H1 (cell line): Measurements from ENCODE around the gene RNF157. TPM values are rescaled to one million over a fixed set of nuclear protein-coding genes. Genes with fewer than 3 reads are reported as not detected.

Source experiments
- BRCA1 ChIP-seq: IDR thresholded peaks from 2 replicates; pipeline ENCODE4 v1.6.1; 2012; ENCODE audit warnings: low read depth, low read length, improper control_type of control experiment
- CBX5 ChIP-seq: fragments of 300-800, 300-1000 bp; sonication (generic); IDR thresholded peaks from 2 replicates; pipeline ENCODE4 v1.7.1; 2016; ENCODE audit warnings: antibody characterized with exemption, low read length, low read depth
- CREB1 ChIP-seq: IDR thresholded peaks from 2 replicates; pipeline ENCODE4 v1.6.1; 2012; ENCODE audit warnings: inconsistent platforms
- CTBP2 ChIP-seq: IDR thresholded peaks from 2 replicates; pipeline ENCODE4 v1.7.0; 2011; ENCODE audit warnings: borderline replicate concordance, mild to moderate bottlenecking, moderate library complexity, mixed read lengths, low read length; ENCODE audit not compliant: insufficient read depth, insufficient read length
- EZH2 ChIP-seq: fragments of 200-600 bp; sonication (generic); IDR thresholded peaks from 2 replicates; pipeline ENCODE4 v1.7.1; 2012; ENCODE audit warnings: low read depth, mild to moderate bottlenecking, moderate library complexity, low read length, inconsistent platforms; ENCODE audit not compliant: severe bottlenecking
- GABPA ChIP-seq: IDR thresholded peaks from 2 replicates; pipeline ENCODE4 v1.6.1; 2011; ENCODE audit warnings: mild to moderate bottlenecking, low read length, moderate library complexity, borderline replicate concordance; ENCODE audit not compliant: insufficient read depth
- HDAC2 ChIP-seq, 2 experiments: fragments of 300-600 bp in 1 of 2; sonication (generic) in 1 of 2; IDR thresholded peaks; 2 replicates each; pipeline ENCODE4 v1.6.1; 2011 to 2012; ENCODE audit warnings: low read depth in 2 of 2, low read length in 2 of 2, mild to moderate bottlenecking in 2 of 2, moderate library complexity in 2 of 2, borderline replicate concordance in 1 of 2, inconsistent platforms in 1 of 2
- HDAC6 ChIP-seq: IDR thresholded peaks from one replicate; pipeline ENCODE4 v1.7.1; 2012; ENCODE audit warnings: low read depth, mild to moderate bottlenecking, inconsistent platforms, low read length, moderate library complexity
- JUN ChIP-seq: IDR thresholded peaks from 2 replicates; pipeline ENCODE4 v1.6.1; 2011; ENCODE audit warnings: low read depth, mild to moderate bottlenecking, improper control_type of control experiment, low read length
- JUND ChIP-seq: IDR thresholded peaks from 2 replicates; pipeline ENCODE4 v1.6.1; 2011; ENCODE audit warnings: mild to moderate bottlenecking, improper control_type of control experiment, low read length
- MAFK ChIP-seq: IDR thresholded peaks from 2 replicates; pipeline ENCODE4 v1.6.1; 2012; ENCODE audit warnings: low read depth, mild to moderate bottlenecking, improper control_type of control experiment, low read length
- RFX5 ChIP-seq: IDR thresholded peaks from 2 replicates; pipeline ENCODE4 v1.6.1; 2011; ENCODE audit warnings: low read depth, low read length, improper control_type of control experiment, borderline replicate concordance
- RXRA ChIP-seq: IDR thresholded peaks from 2 replicates; pipeline ENCODE4 v1.6.1; 2011; ENCODE audit warnings: low read depth, mild to moderate bottlenecking, low read length, moderate library complexity; ENCODE audit not compliant: insufficient read depth
- SIN3A ChIP-seq, 2 experiments: IDR thresholded peaks in 1 of 2; conservative IDR thresholded peaks in 1 of 2; 2 replicates each; pipeline ENCODE4 v1.6.1; 2011 to 2012; ENCODE audit warnings: low read length in 2 of 2, improper control_type of control experiment in 1 of 2, low read depth in 1 of 2, mild to moderate bottlenecking in 1 of 2
- SIRT6 ChIP-seq: IDR thresholded peaks from one replicate; pipeline ENCODE4 v1.7.1; 2012; ENCODE audit warnings: low read length, inconsistent platforms
- SP1 ChIP-seq: IDR thresholded peaks from 2 replicates; pipeline ENCODE4 v1.6.1; 2011; ENCODE audit warnings: low read depth, low read length
- SP2 ChIP-seq: IDR thresholded peaks from 2 replicates; pipeline ENCODE4 v1.6.1; 2012; ENCODE audit warnings: mild to moderate bottlenecking, low read length, inconsistent platforms
- SP4 ChIP-seq: IDR thresholded peaks from 2 replicates; pipeline ENCODE4 v1.6.1; 2012; ENCODE audit warnings: low read length, inconsistent platforms
- SUZ12 ChIP-seq: fragments of 200-600 bp; sonication (generic); IDR thresholded peaks from 2 replicates; pipeline ENCODE4 v1.6.1; 2012; ENCODE audit warnings: mild to moderate bottlenecking, inconsistent platforms, low read length, moderate library complexity, mixed read lengths
- TAF1 ChIP-seq: IDR thresholded peaks from 2 replicates; pipeline ENCODE4 v1.6.1; 2011; ENCODE audit warnings: mild to moderate bottlenecking, low read depth, low read length
- TBP ChIP-seq: IDR thresholded peaks from 2 replicates; pipeline ENCODE4 v1.6.1; 2011; ENCODE audit warnings: low read depth, low read length, improper control_type of control experiment
- polyA plus RNA-seq, 7 experiments: library from polyadenylated mRNA; depleted of rRNA in 3 of 7; stranded (reverse) in 5 of 7; unstranded in 2 of 7; fragments of >200 nt in 5 of 7; fragments of 200-250 nt in 2 of 7; gene quantifications; 1 replicate in 5 of 7; 2 replicates in 1 of 7; 4 replicates in 1 of 7; pipeline versions ENCODE4 v1.2.1 to v1.2.3, GENCODE V29; 2011 to 2013; ENCODE audit warnings: missing spikeins in 2 of 7, mixed read lengths in 2 of 7
- total RNA-seq: library from RNA; stranded (reverse); fragmentation: NEBNext Ultra II Directional; extraction: Animal tissue kit (Norgen Biotek cat#: 25700); gene quantifications from 2 replicates; pipeline ENCODE4 v1.2.1, GENCODE V29; 2021
- TF ChIP-seq, protein P1 (sequence below): IDR thresholded peaks from 2 replicates; pipeline ENCODE4 v1.6.1; 2011; ENCODE audit warnings: low read depth, mild to moderate bottlenecking, low read length; ENCODE audit not compliant: insufficient read depth
- TF ChIP-seq, protein P2 (sequence below): IDR thresholded peaks from 2 replicates; pipeline ENCODE4 v1.6.1; 2011; ENCODE audit warnings: low read length, improper control_type of control experiment

The RNF157 gene
- total and polyA plus RNA-seq, 2 of the 8 experiments (the other 6 are each of a cell fraction or from before 2014, with no cell fraction given), result 13.4 to 16.7 TPM

DNA sequence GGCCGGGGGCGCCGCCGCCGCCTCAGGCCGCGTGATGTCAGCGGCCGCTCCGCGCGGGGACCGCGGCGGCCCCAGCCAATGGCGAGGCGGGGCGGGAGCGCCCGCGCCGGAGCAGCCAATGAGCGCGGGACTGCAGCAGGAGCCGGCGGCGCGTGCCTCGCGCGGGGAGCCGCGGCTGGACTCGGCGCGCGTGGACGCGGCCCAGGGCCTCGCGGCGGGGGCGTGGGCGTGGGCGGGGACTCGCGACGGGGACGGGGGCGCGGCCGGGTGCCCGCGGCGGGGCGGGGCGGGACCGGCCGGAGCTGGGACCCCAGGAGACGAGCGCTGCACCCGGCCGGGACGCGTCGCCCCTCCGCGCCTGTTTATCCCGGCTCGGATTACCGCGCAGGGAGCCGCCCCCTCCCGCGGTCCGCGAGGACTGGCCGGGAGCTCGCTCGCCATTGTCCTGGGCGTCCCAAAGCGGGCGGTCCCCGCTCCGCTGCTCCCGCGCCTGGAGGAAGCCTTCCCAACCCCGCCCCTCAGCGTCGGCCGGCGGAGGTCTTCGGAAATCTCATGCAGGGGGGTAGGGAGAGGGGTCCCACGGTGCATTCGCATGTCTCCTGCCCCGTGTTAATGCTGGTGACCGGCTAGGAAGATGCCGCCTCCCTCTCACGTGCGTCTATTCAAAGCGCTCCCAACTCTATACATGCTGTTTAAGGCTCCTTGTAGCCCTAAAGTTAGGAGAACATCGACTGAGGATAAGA, at the start of gene RNF157 (continued):
- no peak for TF ChIP-seq GABPA
- TF ChIP-seq CTBP2, result no peak
- peak; percentile 9; the same call in 1 of the 2 replicates for TF ChIP-seq CREB1
- no peak for TF ChIP-seq BRCA1
- TF ChIP-seq, protein P1, sequence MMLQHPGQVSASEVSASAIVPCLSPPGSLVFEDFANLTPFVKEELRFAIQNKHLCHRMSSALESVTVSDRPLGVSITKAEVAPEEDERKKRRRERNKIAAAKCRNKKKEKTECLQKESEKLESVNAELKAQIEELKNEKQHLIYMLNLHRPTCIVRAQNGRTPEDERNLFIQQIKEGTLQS, result no peak
- TF ChIP-seq JUN, result no peak
- TF ChIP-seq RFX5, result no peak
- peak; percentile 85; the same call in 1 of the 2 replicates for TF ChIP-seq TBP
- TF ChIP-seq SP2, result no peak
- peak in 1 of 2 experiments; percentile 45; a peak in 1 of 4 replicates for TF ChIP-seq SIN3A (conservative IDR thresholded peaks at IDR 0.05 in 1 of 2, IDR thresholded peaks at IDR 0.05 in 1 of 2; ENCODE audit: low read depth in 1 of 2, low read length in 2 of 2)
- TF ChIP-seq RXRA, result no peak
- no peak for TF ChIP-seq CBX5
- TF ChIP-seq MAFK, result no peak
- no peak for TF ChIP-seq HDAC2 (IDR thresholded peaks at IDR 0.05; ENCODE audit: borderline replicate concordance in 1 of 2, low read depth in 2 of 2, low read length in 2 of 2)
- TF ChIP-seq, protein P2, sequence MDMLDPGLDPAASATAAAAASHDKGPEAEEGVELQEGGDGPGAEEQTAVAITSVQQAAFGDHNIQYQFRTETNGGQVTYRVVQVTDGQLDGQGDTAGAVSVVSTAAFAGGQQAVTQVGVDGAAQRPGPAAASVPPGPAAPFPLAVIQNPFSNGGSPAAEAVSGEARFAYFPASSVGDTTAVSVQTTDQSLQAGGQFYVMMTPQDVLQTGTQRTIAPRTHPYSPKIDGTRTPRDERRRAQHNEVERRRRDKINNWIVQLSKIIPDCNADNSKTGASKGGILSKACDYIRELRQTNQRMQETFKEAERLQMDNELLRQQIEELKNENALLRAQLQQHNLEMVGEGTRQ, result no peak
- no peak for TF ChIP-seq HDAC6
- no peak for TF ChIP-seq SP4
- no peak for TF ChIP-seq SIRT6
- TF ChIP-seq SP1, result no peak
- no peak for TF ChIP-seq EZH2
- TF ChIP-seq TAF1, result peak; percentile 83
- TF ChIP-seq JUND, result no peak
- no peak; the same call in 1 of the 2 replicates for TF ChIP-seq SUZ12
